Uterus (tissue), 4 donors: ENCODE results near the gene MRGPRE. TPM values are rescaled to one million over a fixed set of nuclear protein-coding genes. Genes with fewer than 3 reads are reported as not detected.

Source experiments
- DNase-seq, 2 donors: peaks; one replicate each; pipeline ENCODE4 v3.0.0-alpha.2; 2019 to 2020
- H3K27ac ChIP-seq, 2 donors: fragments of 200-600 bp; sonication (generic); 1 replicate in 1 of 2; 2 replicates in 1 of 2; pipeline ENCODE4 v1.5.1; 2016 to 2018
- H3K27me3 ChIP-seq, 2 donors: fragments of 200-600 bp; sonication (generic); one replicate each; pipeline ENCODE4 v1.5.1; 2018 to 2019; ENCODE audit warnings: control low read depth in 1 of 2
- H3K36me3 ChIP-seq, 2 donors: fragments of 200-600 bp; sonication (generic); one replicate each; pipeline ENCODE4 v1.5.1; 2019; ENCODE audit warnings: control low read depth in 1 of 2
- H3K4me1 ChIP-seq, 2 donors: fragments of 200-600 bp; sonication (generic); one replicate each; pipeline ENCODE4 v1.5.1; 2018 to 2019; ENCODE audit warnings: control low read depth in 1 of 2
- H3K4me3 ChIP-seq, 2 donors: fragments of 200-600 bp; sonication (generic); 1 replicate in 1 of 2; 2 replicates in 1 of 2; pipeline ENCODE4 v1.5.1; 2018 to 2019; ENCODE audit warnings: mild to moderate bottlenecking in 1 of 2
- H3K9me3 ChIP-seq, 2 donors: fragments of 200-600 bp; sonication (generic); one replicate each; pipeline ENCODE4 v1.5.1; 2019; ENCODE audit warnings: control low read depth in 1 of 2
- CTCF ChIP-seq, 4 experiments: fragments of 200-600 bp in 2 of 4; fragments of 450-650 bp in 2 of 4; sonication (generic) in 2 of 4; IDR thresholded peaks; one replicate each; pipeline ENCODE4 v1.5.1; 2016 to 2019; ENCODE audit warnings: antibody characterized with exemption in 4 of 4, mild to moderate bottlenecking in 2 of 4, moderate library complexity in 1 of 4
- POLR2A ChIP-seq, 2 donors: fragments of 450-650 bp; IDR thresholded peaks; one replicate each; pipeline ENCODE4 v1.6.1; 2016; ENCODE audit warnings: antibody characterized with exemption in 2 of 2, mild to moderate bottlenecking in 1 of 2, moderate library complexity in 1 of 2
- intact Hi-C: fragments of 100-400 bp; cut with DNase I; formaldehyde crosslinking; loops from one replicate; pipeline ENCODE4 v1.15.1; 2023; ENCODE audit warnings: low total_unique reads
- total RNA-seq, 4 donors: library from RNA; depleted of rRNA in 3 of 4; stranded (reverse); fragments of >200 nt in 3 of 4; gene quantifications; one replicate each; pipeline versions ENCODE4 v1.1.0 to v1.2.4, GENCODE V29; 2014 to 2023
- donor health status: DM: yes; HTN: yes; CAD: no.

The MRGPRE gene
- total RNA-seq, 4 donors from 2014 or later = 0.28 to 1.5 TPM; not detected in 2

DNA sequence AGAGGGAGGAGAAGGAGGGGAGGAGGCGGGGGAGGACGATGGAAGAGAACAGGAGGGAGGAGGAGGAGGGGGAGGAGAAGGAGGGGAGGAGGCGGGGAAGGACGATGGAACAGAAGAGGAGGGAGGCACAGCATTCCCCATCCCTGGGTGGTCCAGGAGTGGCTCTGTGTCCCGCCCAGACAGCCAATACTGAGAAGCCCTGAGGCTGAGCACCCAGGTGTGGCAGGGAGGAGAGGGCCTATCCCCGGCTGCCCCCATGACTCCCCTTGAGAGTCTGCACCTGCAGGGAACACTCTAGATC is 717 bp downstream of the MRGPRE start:
- no peak overlapping the region for H3K27ac ChIP-seq
- TF ChIP-seq CTCF (IDR thresholded peaks at IDR 0.05) = no peak
- no peak for TF ChIP-seq POLR2A (IDR thresholded peaks at IDR 0.05)
- intact Hi-C loops = no loop called here
- no peaks in the 10 kb centered on the region for H3K27me3 ChIP-seq
- no peaks in the 10 kb centered on the region for H3K36me3 ChIP-seq
- no peaks in the 10 kb centered on the region for H3K9me3 ChIP-seq
- no peaks in the 10 kb centered on the region for H3K4me1 ChIP-seq
- DNase-seq = no peak
- no peak overlapping the region for H3K4me3 ChIP-seq

DNA sequence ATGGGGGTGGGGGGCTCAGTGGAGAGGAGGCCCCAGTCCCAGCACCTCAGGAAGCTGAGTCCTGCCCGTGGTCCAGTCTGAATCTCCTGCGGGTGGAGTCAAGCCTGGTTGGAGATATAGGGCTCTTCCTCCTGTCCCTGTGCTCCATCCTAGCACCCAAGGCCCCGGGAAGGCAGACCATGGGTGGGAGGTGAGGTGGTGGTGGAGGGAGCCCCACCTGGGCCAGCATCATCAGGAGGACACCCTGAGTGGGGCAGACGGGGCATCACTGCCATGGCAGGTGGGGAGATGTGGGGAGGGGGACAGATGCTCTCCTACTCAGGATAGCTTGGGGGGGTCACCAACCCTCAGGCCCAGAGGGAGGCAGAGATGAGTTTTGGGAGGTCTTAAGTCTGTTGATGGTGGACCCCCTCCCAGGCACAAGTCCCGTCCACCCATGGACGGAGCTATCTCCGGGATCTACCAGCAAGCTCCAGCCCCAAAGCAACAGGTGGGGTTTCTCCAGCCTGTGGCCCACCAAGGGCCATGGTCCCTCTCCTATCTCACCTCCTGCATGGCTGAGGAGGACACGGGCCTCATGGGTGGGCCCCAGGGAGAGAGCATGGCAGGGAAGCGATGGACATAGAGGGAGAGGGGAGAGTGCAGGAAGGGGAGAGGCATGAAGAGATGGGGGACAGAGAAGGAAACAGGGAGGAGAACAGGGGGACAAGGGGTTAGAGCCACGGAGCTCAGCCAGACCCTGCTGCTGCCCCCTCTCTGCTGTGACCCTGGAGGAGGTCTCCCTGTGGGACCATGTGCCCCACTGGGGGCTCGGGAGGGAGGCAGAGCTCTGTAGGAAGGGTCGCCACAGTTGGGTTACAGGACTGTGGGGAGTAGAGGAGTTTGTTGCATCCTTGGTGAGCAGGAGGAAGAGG is 1.3 kb downstream of the MRGPRE start:
- Histone ChIP-seq H3K36me3 (no peaks in the 10 kb centered on the region), H3K4me3 (no peak overlapping the region), H3K27ac (no peak overlapping the region), H3K27me3 (no peaks in the 10 kb centered on the region), H3K4me1 (no peaks in the 10 kb centered on the region), H3K9me3 (no peaks in the 10 kb centered on the region)
- intact Hi-C loops = no loop called here
- TF ChIP-seq POLR2A (IDR thresholded peaks at IDR 0.05) (no peak), CTCF (IDR thresholded peaks at IDR 0.05) (no peak)
- DNase-seq = no peak

- H3K36me3 ChIP-seq = no peaks in the 10 kb centered on the region
- no peak overlapping the region for H3K27ac ChIP-seq
- TF ChIP-seq CTCF (IDR thresholded peaks at IDR 0.05) = no peak
- TF ChIP-seq POLR2A (IDR thresholded peaks at IDR 0.05) = no peak
- no peaks in the 10 kb centered on the region for H3K9me3 ChIP-seq
- no peak overlapping the region for H3K4me3 ChIP-seq
- DNase-seq = no peak
- no peaks in the 10 kb centered on the region for H3K27me3 ChIP-seq
- intact Hi-C loops = no loop called here
- H3K4me1 ChIP-seq = no peaks in the 10 kb centered on the region
Observed at GRCh38 chr11:3229673-3230630, 2.3 kb downstream of the MRGPRE start.

- TF ChIP-seq POLR2A (IDR thresholded peaks at IDR 0.05) = no peak
- no peak for TF ChIP-seq CTCF (IDR thresholded peaks at IDR 0.05)
- Histone ChIP-seq H3K27me3 (no peaks in the 10 kb centered on the region), H3K9me3 (no peaks in the 10 kb centered on the region), H3K36me3 (no peaks in the 10 kb centered on the region), H3K4me1 (no peaks in the 10 kb centered on the region), H3K4me3 (no peak overlapping the region), H3K27ac (no peak overlapping the region)
- intact Hi-C loops = no loop called here
- DNase-seq = peak in 1 of 2 donors; percentile 10
Observed at GRCh38 chr11:3228445-3228829, 3.8 kb downstream of the MRGPRE start.
